ENCODE data around the gene ATXN2.

DNA sequence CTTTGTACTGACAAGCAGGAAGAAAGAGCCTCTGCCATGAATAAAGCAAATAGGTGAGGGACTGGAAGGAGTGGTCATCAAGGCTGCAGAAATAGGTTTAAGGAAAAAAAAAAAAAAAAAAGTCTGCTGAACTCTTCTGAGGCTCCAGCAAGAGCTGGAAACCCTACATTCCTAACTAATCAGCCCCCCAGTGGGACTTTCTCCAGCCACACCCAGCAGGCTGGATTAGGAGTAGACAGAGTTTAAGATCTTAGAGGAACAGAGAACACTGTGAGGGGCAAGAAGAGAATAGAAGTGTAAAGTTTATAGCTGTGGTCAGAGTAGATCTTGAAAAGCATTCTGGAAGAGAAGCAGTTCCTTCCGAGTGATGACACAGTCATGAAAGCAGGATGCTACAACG is 66.4 kb downstream of the ATXN2 start:
- TF ChIP-seq, protein P1, sequence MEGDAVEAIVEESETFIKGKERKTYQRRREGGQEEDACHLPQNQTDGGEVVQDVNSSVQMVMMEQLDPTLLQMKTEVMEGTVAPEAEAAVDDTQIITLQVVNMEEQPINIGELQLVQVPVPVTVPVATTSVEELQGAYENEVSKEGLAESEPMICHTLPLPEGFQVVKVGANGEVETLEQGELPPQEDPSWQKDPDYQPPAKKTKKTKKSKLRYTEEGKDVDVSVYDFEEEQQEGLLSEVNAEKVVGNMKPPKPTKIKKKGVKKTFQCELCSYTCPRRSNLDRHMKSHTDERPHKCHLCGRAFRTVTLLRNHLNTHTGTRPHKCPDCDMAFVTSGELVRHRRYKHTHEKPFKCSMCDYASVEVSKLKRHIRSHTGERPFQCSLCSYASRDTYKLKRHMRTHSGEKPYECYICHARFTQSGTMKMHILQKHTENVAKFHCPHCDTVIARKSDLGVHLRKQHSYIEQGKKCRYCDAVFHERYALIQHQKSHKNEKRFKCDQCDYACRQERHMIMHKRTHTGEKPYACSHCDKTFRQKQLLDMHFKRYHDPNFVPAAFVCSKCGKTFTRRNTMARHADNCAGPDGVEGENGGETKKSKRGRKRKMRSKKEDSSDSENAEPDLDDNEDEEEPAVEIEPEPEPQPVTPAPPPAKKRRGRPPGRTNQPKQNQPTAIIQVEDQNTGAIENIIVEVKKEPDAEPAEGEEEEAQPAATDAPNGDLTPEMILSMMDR (IDR thresholded peaks at IDR 0.05 in 8 of 11, conservative IDR thresholded peaks at IDR 0.05 in 3 of 11): no peak
- no peak for TF ChIP-seq POLR2A (IDR thresholded peaks at IDR 0.05)
